Hepatocyte (in vitro differentiated cells): ENCODE measurements around the gene RNF148. TPM values are rescaled to one million over a fixed set of nuclear protein-coding genes. Genes with fewer than 3 reads are reported as not detected.

Experiments used
- DNase-seq: peaks from one replicate; pipeline ENCODE4 v3.0.0-alpha.2; 2016; ENCODE audit warnings: low spot score
- H2AFZ ChIP-seq: fragments of 200-600 bp; sonication (generic); 2 replicates; pipeline ENCODE4 v1.6.0; 2016; ENCODE audit warnings: antibody characterized with exemption, mild to moderate bottlenecking
- H3K27ac ChIP-seq: fragments of 200-600 bp; sonication (generic); 2 replicates; pipeline ENCODE4 v1.5.1; 2016; ENCODE audit warnings: mild to moderate bottlenecking
- H3K27me3 ChIP-seq: fragments of 200-600 bp; sonication (generic); 2 replicates; pipeline ENCODE4 v1.6.1; 2016
- H3K36me3 ChIP-seq: fragments of 200-600 bp; sonication (generic); replicated peaks from 2 replicates; pipeline ENCODE4 v1.5.1; 2016; ENCODE audit warnings: low read depth; ENCODE audit not compliant: insufficient read depth
- H3K4me1 ChIP-seq: fragments of 200-600 bp; sonication (generic); 2 replicates; pipeline ENCODE4 v1.5.1; 2016; ENCODE audit warnings: mild to moderate bottlenecking, moderate library complexity; ENCODE audit not compliant: insufficient read depth
- H3K4me2 ChIP-seq: fragments of 200-600 bp; sonication (generic); 2 replicates; pipeline ENCODE4 v1.6.0; 2016
- H3K4me3 ChIP-seq: fragments of 200-600 bp; sonication (generic); 2 replicates; pipeline ENCODE4 v1.5.1; 2016; ENCODE audit warnings: mild to moderate bottlenecking
- H3K79me2 ChIP-seq: fragments of 200-600 bp; sonication (generic); 2 replicates; pipeline ENCODE4 v1.6.0; 2017; ENCODE audit warnings: mild to moderate bottlenecking
- H3K9me2 ChIP-seq: fragments of 200-600 bp; sonication (generic); replicated peaks from 2 replicates; pipeline ENCODE4 v1.6.0; 2017; ENCODE audit warnings: mild to moderate bottlenecking; ENCODE audit not compliant: insufficient read depth
- H3K9me3 ChIP-seq: fragments of 200-600 bp; sonication (generic); 2 replicates; pipeline ENCODE4 v1.5.1; 2016; ENCODE audit warnings: low read depth, mild to moderate bottlenecking
- H4K20me1 ChIP-seq: fragments of 200-600 bp; sonication (generic); 2 replicates; pipeline ENCODE4 v1.6.0; 2016; ENCODE audit warnings: mild to moderate bottlenecking; ENCODE audit not compliant: insufficient read depth, poor library complexity, severe bottlenecking
- CTCF ChIP-seq: fragments of 200-600 bp; sonication (generic); IDR thresholded peaks from 2 replicates; pipeline ENCODE4 v1.5.1; 2016; ENCODE audit warnings: antibody characterized with exemption, mild to moderate bottlenecking; ENCODE audit not compliant: poor library complexity
- EZH2 ChIP-seq: fragments of 200-600 bp; sonication (generic); IDR thresholded peaks from 2 replicates; pipeline ENCODE4 v1.6.1; 2016; ENCODE audit warnings: antibody characterized with exemption, mild to moderate bottlenecking, borderline replicate concordance
- EZH2phosphoT487 ChIP-seq: fragments of 200-600 bp; sonication (generic); IDR thresholded peaks from one replicate; pipeline ENCODE4 v1.6.1; 2018; ENCODE audit warnings: antibody characterized with exemption, mild to moderate bottlenecking, low read depth, moderate library complexity; ENCODE audit not compliant: unreplicated experiment, severe bottlenecking
- WGBS: methylation state at CpG from one replicate; pipeline ENCODE4 v1.1.6; 2016; ENCODE audit warnings: low lambda C conversion rate; ENCODE audit errors: missing lambda C conversion rate; 5-methylcytosine and 5-hydroxymethylcytosine counted together
- polyA plus RNA-seq: library from polyadenylated mRNA; unstranded; fragments of >200 nt; fragmentation: Nextera tagmentation; extraction: Ambion mirVana; gene quantifications from 2 replicates; pipeline ENCODE4 v1.2.1, GENCODE V29; 2016
- total RNA-seq: library from RNA; depleted of rRNA; stranded (reverse); fragments of >200 nt; gene quantifications from 2 replicates; pipeline ENCODE4 v1.2.3, GENCODE V29; 2014

The RNF148 gene
- total and polyA plus RNA-seq, 2 experiments from 2014 or later, result 0.48 to 2.2 TPM

- Histone ChIP-seq H2AFZ (no peak overlapping the region), H3K4me1 (no peaks in the 10 kb centered on the region), H3K4me3 (no peak overlapping the region), H3K79me2 (no peaks in the 10 kb centered on the region), H3K4me2 (no peak overlapping the region), H3K27me3 (no peaks in the 10 kb centered on the region), H4K20me1 (no peaks in the 10 kb centered on the region), H3K36me3 (no peaks in the 10 kb centered on the region), H3K9me3 (no peaks in the 10 kb centered on the region), H3K9me2 (no peaks in the 10 kb centered on the region), H3K27ac (no peak overlapping the region)
- 85% methylated on average over 1 of the region's 1 CpG for WGBS
- no peak for TF ChIP-seq CTCF
- no peak for TF ChIP-seq EZH2
- no peak for TF ChIP-seq EZH2phosphoT487
- no peak for DNase-seq
These were observed 6.9 kb downstream of the RNF148 start for GRCh38 chr7:122695816-122696215.

GRCh38 chr7:122694697-122695096 lies 8.0 kb downstream of the RNF148 start:
- Histone ChIP-seq H3K4me3 (no peak overlapping the region), H3K9me3 (no peaks in the 10 kb centered on the region), H4K20me1 (no peaks in the 10 kb centered on the region), H2AFZ (no peak overlapping the region), H3K9me2 (no peaks in the 10 kb centered on the region), H3K4me1 (no peaks in the 10 kb centered on the region), H3K36me3 (no peaks in the 10 kb centered on the region), H3K27ac (no peak overlapping the region), H3K79me2 (no peaks in the 10 kb centered on the region), H3K4me2 (no peak overlapping the region), H3K27me3 (no peaks in the 10 kb centered on the region)
- no peak for DNase-seq
- TF ChIP-seq CTCF, result no peak
- TF ChIP-seq EZH2, result no peak
- no peak for TF ChIP-seq EZH2phosphoT487
- WGBS, result 71% methylated on average over 2 of the region's 2 CpGs

GRCh38 chr7:122692769-122693309 lies 9.9 kb downstream of the RNF148 start:
- no peak overlapping the region for H2AFZ ChIP-seq
- H3K27me3 ChIP-seq, result no peaks in the 10 kb centered on the region
- H3K36me3 ChIP-seq, result no peaks in the 10 kb centered on the region
- H3K4me2 ChIP-seq, result no peak overlapping the region
- no peaks in the 10 kb centered on the region for H3K9me3 ChIP-seq
- no peak for DNase-seq
- 91% methylated on average over 3 of the region's 3 CpGs for WGBS
- no peak overlapping the region for H3K4me3 ChIP-seq
- H3K4me1 ChIP-seq, result no peaks in the 10 kb centered on the region
- H3K79me2 ChIP-seq, result no peaks in the 10 kb centered on the region
- H4K20me1 ChIP-seq, result no peaks in the 10 kb centered on the region
- TF ChIP-seq EZH2phosphoT487 (no peak), EZH2 (no peak), CTCF (no peak)
- no peaks in the 10 kb centered on the region for H3K9me2 ChIP-seq
- H3K27ac ChIP-seq, result no peak overlapping the region
